GM12874 (cell line): Measurements from ENCODE around the gene NTSR2.
A peak's percentile ranks its signal among the peaks of the same experiment; 100 is the strongest.

Experiments
- CTCF ChIP-seq: IDR thresholded peaks from 2 replicates; pipeline ENCODE4 v1.5.1; 2011; ENCODE audit warnings: low read depth, mild to moderate bottlenecking, control low read depth, low read length, moderate library complexity; ENCODE audit not compliant: insufficient read depth

Gene NTSR2

GRCh38 chr2:11688222-11689069 is 18.5 kb upstream of the NTSR2 start:
- peak; percentile 77 for TF ChIP-seq CTCF

- TF ChIP-seq CTCF: no peak
These were observed 17.7 kb upstream of the NTSR2 start for GRCh38 chr2:11687736-11688135.

GRCh38 chr2:11685906-11686470 is 16.0 kb upstream of the NTSR2 start:
- TF ChIP-seq CTCF: no peak

- no peak for TF ChIP-seq CTCF
These were observed 15.0 kb upstream of the NTSR2 start for GRCh38 chr2:11684894-11685460.

- no peak for TF ChIP-seq CTCF
These were observed 14.0 kb upstream of the NTSR2 start for GRCh38 chr2:11683966-11684365.

GRCh38 chr2:11683476-11683875 is 13.5 kb upstream of the NTSR2 start:
- no peak for TF ChIP-seq CTCF

GRCh38 chr2:11682590-11682915 is 12.6 kb upstream of the NTSR2 start:
- no peak for TF ChIP-seq CTCF
